Thyroid gland (tissue), 4 donors: ENCODE measurements around the gene ZNF260.
"Not testable (repeated sequence)": the region's sequence is repeated elsewhere in the genome, so short reads cannot be mapped to it uniquely, and the experiment has no call there.

Experiments
- POLR2A ChIP-seq, 2 donors: fragments of 450-650 bp; IDR thresholded peaks; one replicate each; pipeline ENCODE4 v1.6.1; 2017; ENCODE audit warnings: antibody characterized with exemption in 2 of 2, mild to moderate bottlenecking in 2 of 2, moderate library complexity in 1 of 2
- TF ChIP-seq, protein P1 (sequence below), 6 experiments: fragments of 200-600 bp in 3 of 6; fragments of 450-650 bp in 3 of 6; sonication (generic) in 3 of 6; IDR thresholded peaks; one replicate each; pipeline ENCODE4 v1.5.1; 2016 to 2019; ENCODE audit warnings: antibody characterized with exemption in 6 of 6, mild to moderate bottlenecking in 2 of 6, inconsistent platforms in 1 of 6, moderate library complexity in 1 of 6

DNA sequence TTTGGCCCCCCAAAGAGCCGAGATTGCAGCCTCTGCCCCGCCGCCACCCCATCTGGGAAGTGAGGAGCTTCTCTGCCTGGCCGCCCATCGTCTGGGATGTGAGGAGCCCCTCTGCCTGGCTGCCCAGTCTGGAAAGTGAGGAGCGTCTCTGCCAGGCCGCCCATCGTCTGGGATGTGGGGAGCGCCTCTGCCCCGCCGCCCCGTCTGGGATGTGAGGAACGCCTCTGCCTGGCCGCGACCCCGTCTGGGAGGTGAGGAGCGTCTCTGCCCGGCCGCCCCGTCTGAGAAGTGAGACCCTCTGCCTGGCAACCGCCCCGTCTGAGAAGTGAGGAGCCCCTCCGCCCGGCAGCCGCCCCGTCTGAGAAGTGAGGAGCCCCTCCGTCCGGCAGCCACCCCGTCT lies 37.2 kb downstream of the ZNF260 start:
- TF ChIP-seq, protein P1, sequence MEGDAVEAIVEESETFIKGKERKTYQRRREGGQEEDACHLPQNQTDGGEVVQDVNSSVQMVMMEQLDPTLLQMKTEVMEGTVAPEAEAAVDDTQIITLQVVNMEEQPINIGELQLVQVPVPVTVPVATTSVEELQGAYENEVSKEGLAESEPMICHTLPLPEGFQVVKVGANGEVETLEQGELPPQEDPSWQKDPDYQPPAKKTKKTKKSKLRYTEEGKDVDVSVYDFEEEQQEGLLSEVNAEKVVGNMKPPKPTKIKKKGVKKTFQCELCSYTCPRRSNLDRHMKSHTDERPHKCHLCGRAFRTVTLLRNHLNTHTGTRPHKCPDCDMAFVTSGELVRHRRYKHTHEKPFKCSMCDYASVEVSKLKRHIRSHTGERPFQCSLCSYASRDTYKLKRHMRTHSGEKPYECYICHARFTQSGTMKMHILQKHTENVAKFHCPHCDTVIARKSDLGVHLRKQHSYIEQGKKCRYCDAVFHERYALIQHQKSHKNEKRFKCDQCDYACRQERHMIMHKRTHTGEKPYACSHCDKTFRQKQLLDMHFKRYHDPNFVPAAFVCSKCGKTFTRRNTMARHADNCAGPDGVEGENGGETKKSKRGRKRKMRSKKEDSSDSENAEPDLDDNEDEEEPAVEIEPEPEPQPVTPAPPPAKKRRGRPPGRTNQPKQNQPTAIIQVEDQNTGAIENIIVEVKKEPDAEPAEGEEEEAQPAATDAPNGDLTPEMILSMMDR (IDR thresholded peaks at IDR 0.05): not testable (repeated sequence)
- TF ChIP-seq POLR2A (IDR thresholded peaks at IDR 0.05): not testable (repeated sequence)
